ENCODE data around the gene POLR1E.

POLR1E gene, protein sequence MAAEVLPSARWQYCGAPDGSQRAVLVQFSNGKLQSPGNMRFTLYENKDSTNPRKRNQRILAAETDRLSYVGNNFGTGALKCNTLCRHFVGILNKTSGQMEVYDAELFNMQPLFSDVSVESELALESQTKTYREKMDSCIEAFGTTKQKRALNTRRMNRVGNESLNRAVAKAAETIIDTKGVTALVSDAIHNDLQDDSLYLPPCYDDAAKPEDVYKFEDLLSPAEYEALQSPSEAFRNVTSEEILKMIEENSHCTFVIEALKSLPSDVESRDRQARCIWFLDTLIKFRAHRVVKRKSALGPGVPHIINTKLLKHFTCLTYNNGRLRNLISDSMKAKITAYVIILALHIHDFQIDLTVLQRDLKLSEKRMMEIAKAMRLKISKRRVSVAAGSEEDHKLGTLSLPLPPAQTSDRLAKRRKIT

DNA sequence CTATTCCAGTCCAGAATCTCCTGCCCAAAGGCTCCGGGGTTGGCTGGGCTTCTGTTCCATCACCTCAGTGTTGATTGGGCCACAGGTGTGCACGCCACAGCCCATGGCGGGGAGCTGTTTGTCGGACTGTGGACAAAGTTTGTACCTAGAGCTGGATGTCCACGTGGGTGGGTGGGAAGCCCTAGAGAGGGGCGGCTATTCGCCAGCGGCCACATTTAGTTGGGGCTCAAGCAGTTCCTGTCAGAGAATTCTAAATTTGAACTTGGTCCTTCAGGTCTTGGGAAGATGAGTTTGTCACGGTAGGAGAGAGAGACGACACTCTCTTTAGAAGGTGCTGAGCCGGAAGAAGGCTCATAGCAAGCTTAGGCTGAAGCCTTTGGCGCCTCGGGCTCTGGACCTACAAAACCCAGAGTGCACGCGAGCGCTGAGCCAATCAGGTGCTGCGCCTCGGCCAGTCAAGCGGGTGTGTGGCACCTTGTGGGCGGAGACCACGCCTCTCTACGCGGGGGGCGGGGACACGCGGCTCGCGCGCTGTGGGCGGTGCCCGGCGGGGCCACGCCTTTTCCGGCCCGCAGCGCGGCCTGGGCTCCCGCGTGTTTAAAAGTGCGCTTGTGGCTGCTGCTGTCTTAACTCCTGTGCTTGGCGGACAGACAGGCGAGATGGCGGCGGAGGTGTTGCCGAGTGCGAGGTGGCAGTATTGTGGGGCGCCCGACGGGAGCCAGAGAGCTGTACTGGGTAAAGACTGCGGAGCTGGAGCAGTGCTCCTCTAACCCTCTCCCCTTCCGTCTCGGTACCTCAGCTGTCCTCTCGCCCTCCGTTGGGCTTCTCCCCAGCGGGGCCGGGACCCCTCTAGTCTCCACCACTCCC lies at the start of gene POLR1E:
Gene POLR1E (plus strand): TSS at position 560 of the 867 bp plus-strand sequence. CDS start 100 bp downstream, at position 660.
- peak in 50 of 51 donors; percentile 22 to 96 (median 84) for DNase-seq

- DNase-seq: peak in 10 of 51 donors; percentile 8 to 38 (median 29)
These were observed 49.2 kb upstream of the POLR1E start for GRCh38 chr9:37436540-37436939.

GRCh38 chr9:37437010-37437409 lies 48.7 kb upstream of the POLR1E start:
- DNase-seq: no peak

DNA sequence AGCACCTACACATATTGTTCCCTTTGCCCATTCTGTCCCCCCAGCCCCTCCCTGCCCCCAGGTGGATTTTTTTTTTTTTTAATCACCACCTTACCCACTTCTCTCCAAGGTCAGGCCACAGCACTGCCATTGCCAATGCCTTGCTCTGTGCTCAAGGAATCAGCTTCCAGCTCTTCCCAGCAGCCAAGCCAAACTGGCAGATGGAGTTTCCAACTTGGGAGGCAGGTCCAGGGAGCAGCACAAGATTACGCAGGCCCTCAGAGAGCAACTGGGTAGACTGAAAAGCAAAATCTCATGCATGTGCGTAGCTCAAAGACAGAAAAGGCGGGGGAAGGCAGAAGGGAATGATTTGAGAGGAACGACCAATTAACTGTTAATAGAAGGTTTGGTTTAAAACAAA lies 48.1 kb upstream of the POLR1E start:
- peak in 3 of 51 donors; percentile 20 to 27 (median 23) for DNase-seq

DNA sequence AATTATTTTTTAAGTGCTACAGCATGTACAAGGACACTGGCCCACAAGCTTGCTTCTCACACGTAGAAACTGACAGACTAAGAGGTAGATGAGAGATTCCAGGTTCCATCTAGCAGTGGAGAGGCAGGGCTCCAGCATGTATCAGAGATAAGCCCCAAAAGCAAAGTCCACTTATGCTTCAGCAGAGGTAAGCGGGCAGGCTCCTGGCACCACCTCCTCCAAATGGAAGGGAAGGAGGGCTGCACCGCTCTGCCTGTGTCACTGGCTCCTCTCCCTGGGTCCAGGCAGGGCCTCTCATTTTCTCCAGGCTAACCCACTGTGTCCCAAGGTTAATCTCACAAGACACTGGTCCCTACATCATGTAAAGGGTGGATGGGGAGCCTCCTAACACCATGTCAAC lies 47.4 kb upstream of the POLR1E start:
- no peak for DNase-seq

DNA sequence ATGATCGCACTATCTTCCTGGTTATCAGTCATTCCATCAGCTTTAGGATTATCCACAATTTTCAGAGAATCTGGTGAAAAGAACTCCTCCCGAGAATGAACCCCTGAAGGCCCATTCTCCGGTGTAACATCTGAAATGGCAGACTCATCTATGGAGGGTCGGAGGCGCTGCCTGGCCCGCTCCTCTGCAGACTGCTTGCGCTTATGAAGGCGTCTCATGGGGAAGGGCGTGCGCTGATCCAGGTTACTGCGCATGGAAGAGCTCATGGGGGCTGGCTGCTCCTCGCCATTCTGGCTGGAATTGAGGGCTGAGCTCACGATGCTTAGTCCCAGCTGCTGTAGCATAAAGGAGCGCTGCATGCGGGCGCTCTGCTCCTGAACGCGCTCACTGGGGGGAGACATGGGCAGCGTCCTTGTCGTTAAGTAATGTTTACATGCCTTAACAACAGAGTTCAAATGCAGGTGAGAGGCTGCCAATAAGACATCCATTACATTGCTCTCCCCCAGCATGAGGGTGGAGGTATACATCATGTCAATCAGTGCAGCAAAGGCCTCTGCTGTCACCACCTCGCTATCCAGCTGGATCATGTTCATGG lies 43.9 kb upstream of the POLR1E start:
- DNase-seq: no peak

- DNase-seq: no peak
These were observed 43.2 kb upstream of the POLR1E start for GRCh38 chr9:37442556-37442955.

GRCh38 chr9:37443566-37443965 lies 42.2 kb upstream of the POLR1E start:
- no peak for DNase-seq

GRCh38 chr9:37444890-37445289 lies 40.9 kb upstream of the POLR1E start:
- DNase-seq: no peak

DNA sequence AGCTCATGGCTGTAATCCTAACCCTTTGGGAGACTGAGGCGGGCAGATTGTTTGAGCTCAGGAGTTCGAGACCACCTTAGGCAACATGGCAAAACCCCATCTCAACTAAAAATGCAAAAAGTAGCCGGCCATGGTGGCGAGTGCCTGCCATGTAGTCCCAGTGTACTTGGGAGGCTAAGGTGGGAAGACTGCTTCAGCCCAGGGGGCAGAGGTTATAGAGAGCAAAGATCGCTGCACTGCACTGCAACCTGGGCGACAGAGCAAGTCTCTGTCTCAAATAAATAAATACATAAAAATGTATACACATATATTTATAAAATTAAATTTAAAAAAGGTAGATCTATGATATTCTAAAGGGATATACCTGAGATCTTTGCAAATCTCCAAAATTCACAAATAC lies 39.9 kb upstream of the POLR1E start:
- DNase-seq: no peak

GRCh38 chr9:37446401-37446800 lies 39.3 kb upstream of the POLR1E start:
- DNase-seq: no peak

- DNase-seq: no peak
These were observed 38.6 kb upstream of the POLR1E start for GRCh38 chr9:37447111-37447510.

DNA sequence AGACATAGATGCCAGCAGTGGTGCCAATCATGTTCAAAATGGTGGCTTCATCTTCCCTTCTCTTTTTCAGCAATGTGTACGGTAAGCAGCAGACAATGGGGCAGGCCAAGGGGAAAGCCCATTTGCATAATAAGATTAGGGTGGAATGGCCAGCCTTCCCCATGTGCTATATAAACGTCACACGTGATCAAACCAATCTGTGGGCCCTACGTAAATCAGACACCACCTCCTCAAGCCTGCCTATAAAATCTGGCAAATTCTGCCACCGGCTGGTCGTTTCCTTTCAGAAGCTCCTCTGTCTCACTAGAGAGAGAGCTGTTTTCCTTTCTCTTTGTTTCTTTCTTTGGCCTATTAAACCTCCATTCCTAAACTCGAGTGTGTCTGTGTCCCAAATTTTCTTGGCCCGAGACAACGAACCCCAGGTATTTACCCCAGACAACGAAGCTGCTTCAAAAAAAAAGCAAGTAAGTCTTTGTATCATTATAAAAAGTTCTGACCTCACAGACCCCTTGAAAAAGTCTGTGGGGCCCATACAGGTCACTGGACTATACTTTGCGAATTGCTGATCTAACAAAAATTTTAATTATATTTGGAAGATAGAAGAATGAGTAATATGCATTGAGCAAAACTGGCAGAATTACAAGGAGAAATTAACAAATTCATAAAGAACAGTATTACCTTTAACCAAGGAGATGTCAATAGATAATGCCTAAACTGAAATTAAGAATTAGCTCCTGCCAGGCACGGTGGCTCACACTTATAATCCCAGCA lies 35.7 kb upstream of the POLR1E start:
- peak in 29 of 51 donors; percentile 15 to 75 (median 48) for DNase-seq

GRCh38 chr9:37451628-37452027 lies 34.1 kb upstream of the POLR1E start:
- DNase-seq: no peak

DNA sequence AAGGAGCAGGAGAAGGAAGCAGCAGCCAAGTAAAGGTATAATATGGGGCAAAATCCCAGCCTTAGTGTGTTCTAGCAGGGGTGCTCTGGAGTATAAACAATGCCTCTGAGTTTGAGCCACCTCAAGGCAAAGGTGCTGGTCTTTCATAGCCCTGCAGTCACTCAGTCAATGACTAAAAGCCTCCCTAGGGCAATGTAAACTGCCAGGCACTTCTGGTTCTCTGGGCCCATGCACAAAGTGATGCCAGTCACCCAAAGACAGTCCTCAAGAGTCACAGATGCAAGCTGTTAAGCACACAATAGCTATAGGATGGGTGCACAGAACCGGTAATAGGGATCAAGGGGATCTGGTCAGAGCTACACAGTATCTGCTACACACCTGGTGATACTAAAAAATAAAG lies 33.1 kb upstream of the POLR1E start:
- no peak for DNase-seq

- no peak for DNase-seq
These were observed 31.9 kb upstream of the POLR1E start for GRCh38 chr9:37453827-37454226.

- DNase-seq: no peak
These were observed 31.5 kb upstream of the POLR1E start for GRCh38 chr9:37454238-37454637.

DNA sequence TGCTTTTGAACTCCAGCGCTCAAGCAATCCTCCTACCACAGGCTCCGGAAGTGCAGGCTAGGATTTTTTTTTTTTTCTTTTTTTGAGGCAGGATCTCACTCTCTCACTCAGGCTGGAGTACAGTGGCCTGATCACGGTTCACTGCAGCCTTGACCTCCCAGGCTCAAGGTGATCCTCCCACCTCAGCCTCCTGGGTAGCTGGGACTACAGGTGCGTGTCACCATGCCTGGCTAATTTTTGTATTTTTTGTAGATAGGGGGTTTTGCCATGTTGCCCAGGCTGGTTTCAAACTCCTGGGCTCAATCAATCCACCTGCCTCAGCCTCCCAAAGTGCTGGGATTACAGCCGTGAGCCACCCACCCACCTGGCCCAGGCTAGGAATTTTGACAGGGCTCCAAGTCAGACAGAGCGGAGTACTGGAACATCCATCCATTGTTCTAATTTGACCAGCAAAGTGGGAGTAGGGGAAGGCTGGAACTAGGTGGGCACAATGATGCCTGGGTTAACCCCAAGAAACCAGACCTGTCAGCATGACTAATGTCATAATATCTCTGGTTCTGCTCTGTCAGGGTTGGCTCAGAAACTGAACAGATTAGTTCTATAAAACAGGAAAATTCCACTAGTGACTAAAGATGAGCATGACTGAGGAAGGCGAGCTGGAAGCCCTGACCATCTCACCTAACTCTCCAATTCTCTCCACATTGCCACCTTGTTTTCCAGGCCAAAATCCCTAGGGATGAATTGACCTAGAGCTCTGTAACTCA lies 29.7 kb upstream of the POLR1E start:
- DNase-seq: no peak

GRCh38 chr9:37456817-37457216 lies 28.9 kb upstream of the POLR1E start:
- no peak for DNase-seq

- DNase-seq: no peak
These were observed 21.7 kb upstream of the POLR1E start for GRCh38 chr9:37464006-37464405.

All from hypothalamus (tissue), 51 donors.